Pericardium fibroblast (primary cell): ENCODE results near the gene LMAN1. TPM values are rescaled to one million over a fixed set of nuclear protein-coding genes. Genes with fewer than 3 reads are reported as not detected.

Source experiments
- total RNA-seq: library from RNA; depleted of rRNA; stranded (reverse); fragments of >200 nt; gene quantifications from 2 replicates; pipeline ENCODE4 v1.2.3, GENCODE V29; 2015

The LMAN1 gene
- 116 and 144 TPM in 2 replicates for total RNA-seq

GRCh38 chr18:59358712-59359575, at the start of gene LMAN1:
TSS of gene LMAN1 (minus strand) at chr18:59359265. CDS start at chr18:59359244, 21 bp downstream.

GRCh38 chr18:59318460-59319050, 40.5 kb downstream of the LMAN1 start, which contains the start of gene CPLX4:
TSS of gene CPLX4 (minus strand) at chr18:59318649. CDS start at chr18:59318462, 187 bp downstream.

Other genes starting within 250 kb of the LMAN1 start
- 7.7 and 18.2 TPM in 2 replicates for gene SEC11C, start 219.4 kb downstream of the LMAN1 start, total RNA-seq
- gene GRP, start 139.1 kb downstream of the LMAN1 start, total RNA-seq: not detected in 2 replicates
- gene RAX, start 85.8 kb downstream of the LMAN1 start, total RNA-seq: not detected in 2 replicates
- gene CPLX4, start 40.6 kb downstream of the LMAN1 start, total RNA-seq: not detected in 2 replicates